Activated CD4-positive, alpha-beta T cell treated with anti-CD3 and anti-CD28 coated beads, Interleukin-2, amount 50 U/mL, for 24 hours (primary cell): ENCODE measurements around the gene CMIP.

ENCODE experiments used
- DNase-seq, 2 donors: peaks; one replicate each; pipeline ENCODE4 v3.0.0-alpha.2; 2020; ENCODE audit warnings: low read depth in 1 of 2, low spot score in 1 of 2

CMIP gene

DNA sequence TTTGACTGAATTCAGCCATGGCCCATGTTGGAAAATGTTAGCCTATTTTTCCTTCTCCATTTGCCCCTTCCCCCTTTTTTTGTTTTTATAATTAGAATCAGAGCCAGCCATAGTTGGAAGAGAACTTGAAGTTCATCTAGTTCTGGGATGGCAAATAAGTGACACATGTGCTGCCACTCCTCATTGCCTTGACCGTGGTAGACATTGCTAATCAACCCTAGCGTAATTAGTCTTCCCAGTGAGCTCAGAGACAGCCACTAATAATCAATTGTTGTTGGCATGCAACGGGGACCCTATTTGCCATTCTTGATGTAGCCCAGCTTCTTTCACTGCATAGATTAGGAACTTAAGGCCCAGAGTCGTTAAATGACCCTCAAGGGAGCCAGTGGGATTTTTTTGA lies 16.6 kb downstream of the CMIP start:
- no peak for DNase-seq

DNA sequence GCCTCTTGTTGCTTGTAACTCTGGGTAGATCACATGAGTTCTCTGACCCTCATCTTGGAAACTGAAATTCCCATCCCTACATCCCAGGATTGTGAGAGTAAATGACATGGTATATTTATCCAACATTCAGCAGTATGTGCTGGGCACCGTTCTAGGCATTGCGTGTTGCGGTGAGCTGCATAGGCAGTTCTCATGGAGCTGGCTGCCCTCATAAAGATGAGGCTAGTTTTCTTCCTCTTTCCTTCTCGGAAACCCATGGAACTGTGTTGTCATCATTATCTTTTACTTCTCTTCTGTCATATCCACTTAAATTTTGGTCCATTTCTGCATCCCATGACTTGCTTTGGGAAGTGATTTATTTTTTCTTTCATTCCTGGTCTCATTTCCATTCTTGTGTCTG lies 17.2 kb downstream of the CMIP start:
- no peak for DNase-seq

DNA sequence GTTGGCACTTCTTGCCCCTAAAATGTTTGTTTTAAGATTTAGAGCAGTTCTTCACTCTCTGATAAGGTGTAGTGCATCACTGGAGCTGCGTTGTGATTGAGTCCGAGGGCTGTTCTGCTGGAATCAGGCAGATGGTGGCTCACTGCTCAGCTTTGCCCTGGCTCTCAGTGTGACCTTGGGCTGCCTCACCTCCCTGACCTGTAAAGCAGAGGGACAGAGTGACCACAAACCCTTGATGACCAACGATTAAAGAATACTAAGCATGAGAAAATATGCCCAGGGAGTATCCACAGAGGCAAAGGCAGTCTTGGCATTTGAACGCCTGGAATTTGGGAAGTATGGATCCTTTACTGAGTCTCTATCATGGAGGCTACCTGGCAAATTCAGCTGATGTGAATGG lies 18.1 kb downstream of the CMIP start:
- no peak for DNase-seq

DNA sequence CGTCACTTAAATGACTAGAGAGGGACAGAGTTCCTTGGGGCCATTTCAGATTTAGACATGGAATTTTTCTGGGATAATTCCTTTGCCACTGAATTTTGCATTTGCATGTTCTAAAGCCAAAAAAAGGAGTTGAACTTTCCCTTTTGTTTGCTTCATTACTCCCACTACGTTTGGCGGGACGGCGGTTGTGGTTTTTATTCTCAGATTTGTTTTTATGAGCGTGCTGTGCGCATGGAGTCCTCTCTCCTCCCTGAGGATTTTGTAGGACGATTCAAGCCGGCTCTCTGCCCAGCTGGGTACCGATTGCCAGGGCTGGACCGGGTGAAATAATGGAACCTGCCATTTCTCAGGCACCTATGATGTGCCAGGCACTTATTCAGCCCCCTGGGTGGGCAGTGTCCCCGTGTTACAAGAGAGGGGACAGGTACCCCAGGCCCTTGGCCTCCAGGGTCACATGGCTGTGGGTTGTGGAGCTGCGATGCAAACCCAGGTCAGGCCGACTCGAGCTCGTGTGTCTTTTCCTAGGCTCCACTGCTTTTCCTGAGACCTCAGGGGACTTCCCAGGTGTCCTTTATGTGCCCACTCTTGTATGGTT lies 18.8 kb downstream of the CMIP start:
- no peak for DNase-seq

DNA sequence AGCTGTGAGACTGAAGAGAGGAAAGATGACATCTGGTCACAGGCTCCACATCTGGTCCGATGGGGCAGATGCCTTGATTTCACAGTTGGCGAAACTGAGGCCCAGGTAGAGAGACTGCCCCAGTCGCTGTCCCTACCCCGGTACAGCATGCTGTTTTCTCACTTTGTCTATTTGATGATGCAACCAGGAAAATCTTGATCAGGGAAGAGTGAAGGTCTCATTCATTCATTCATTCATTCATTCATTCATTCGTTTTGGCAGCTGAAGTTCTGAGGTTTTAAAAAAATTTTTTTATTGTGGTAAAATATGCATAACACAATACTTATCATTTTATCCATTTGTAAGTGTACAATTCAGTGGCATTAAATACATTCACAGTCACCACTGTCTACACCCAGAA lies 19.7 kb downstream of the CMIP start:
- no peak for DNase-seq

DNA sequence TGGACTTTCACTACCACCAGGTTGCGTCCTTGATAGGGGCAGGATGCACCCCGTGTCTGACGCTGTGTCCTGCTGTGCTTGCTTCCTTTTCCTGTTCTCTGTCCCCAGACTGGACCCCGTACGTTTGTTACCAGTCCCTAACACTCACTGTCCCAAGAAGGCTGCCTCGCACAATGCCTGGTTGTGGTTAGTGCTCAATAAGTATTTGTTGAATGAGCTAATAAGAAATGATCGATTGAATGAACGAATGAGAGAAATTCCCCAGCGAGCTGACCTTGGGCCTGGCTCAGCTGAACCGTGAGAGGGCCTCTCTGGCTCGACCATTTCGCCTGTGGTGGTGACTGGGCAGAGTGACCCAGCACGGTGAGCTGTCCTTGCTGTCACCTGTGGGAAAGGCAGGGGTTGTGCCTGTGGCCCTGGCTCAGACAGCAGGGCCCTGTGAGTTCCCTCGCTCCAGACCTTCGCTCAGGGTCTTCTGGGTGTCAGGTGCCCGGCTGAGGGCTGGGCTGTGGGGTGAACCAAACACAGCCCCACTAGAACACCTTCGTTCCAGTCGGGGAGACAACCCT lies 20.9 kb downstream of the CMIP start:
- no peak for DNase-seq

DNA sequence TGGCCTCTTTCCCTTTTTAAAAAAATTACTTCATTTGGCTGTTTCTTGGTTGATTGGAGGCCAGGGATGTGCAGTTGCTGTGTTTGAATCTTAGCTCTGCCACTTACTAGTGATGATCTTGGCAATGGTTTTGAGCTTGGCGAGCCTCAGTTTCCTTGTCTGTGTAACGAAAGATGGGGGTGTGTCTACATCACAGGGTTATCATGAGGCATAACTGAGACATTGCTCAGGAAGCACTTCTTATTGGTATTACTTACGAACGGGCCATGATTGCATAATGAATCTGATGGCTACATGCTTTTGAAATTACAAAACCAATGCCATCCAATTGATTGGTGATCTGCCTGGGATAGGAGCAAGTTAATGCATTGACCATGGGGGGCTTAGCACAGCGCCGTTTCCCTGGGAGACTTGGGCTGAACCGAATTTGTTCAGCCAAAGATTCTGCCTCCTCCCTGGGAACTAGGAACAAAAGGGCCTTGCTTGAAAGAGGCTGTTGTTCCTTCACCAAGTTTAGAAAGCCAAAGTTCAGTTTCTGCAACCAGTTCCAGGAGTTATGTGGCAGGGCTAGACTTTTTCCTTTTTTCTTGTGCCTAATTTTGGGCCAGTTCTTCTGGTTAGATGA lies 21.9 kb downstream of the CMIP start:
- DNase-seq: no peak

DNA sequence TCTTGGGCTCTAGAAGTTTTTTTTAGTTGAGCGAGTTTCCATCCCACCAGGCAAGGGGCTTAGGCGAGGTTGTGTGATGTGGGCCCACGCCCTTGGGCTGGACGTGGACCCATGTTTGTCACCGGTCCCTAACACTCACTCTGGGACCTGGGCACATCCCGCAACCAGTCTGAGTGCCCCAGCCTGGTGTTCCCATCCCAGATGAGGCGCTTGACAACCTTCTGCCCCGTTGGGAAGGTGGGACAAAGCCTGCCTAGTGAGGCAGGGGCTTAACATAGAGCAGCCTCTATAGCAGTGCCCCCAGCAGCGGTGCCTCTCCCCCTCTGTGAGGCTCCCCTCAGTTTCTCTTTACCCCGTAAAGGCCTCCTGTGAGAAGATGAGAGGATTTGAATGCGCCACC lies 22.5 kb downstream of the CMIP start:
- no peak for DNase-seq

DNA sequence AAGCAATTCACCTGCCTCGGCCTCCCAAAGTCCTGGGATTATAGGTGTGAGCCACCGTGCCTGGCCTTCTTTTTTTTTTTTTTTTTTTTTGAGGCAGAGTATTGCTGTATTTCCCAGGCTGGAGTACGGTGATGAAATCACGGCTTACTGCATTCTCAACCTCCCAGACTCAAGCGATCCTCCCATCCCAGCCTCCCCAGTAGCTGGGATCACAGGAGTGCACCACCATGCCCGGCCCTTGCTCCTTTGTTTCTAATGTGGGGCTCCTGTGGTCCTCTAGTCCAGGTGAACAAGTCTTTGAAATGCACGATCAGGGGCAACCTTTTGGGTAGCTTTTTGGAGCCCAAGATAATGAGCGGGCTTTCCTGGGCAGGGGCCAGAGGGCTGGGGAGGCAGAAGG lies 23.2 kb downstream of the CMIP start:
- DNase-seq: no peak

DNA sequence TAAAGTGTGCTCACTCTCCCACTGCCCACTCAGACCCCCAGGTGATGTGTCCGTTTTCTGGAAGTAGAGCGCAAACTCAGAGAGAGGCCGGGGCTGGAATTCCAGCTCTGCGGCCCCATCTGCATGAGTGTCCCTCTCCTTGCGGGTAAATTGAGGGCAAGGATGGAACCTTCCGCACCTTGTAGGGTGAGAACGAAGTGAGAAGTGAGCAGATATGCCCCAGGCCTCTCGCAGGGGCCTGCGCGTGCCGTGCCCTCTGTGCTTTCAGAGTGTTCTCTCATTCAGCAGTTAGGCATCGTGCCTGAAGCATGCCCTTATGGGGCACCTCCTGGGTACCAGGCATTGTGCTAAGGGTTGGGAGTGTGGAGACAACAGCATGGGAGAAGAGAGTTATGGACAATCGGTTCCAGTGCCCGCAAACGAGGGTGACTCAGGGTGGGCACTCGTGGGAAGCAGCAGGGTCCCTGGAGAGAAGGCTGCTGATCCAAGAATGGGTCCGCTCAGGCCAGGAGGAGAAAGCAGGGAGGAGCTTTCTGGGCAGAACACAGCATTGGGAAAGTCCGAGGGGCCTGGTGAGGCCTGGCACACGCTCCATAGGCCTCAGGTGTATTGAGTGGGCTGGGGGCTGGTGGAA lies 23.8 kb downstream of the CMIP start:
- DNase-seq: no peak

DNA sequence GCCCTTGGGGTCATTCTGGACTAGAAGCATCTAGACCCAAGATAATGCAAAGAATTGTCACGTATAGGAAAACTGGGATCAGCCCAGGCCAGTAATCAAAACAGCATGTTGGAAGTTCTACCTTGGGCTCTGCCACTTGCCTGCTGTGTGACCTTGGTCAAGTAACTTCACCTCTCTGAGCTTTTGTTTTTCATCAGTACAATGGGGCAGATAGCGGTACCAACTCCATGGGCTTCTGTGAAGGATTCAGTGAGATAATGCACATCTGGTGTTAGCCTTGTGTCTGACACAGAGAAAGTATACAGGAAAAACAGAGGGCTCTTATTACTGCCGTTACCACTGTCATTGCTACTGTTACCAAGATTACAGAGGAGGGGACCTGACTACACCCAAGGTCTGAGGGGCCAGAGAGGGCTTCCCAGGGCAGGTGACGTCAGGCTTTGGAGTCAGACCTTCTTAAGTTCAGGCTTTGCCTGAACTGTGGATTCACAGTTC lies 24.6 kb downstream of the CMIP start:
- DNase-seq: no peak

DNA sequence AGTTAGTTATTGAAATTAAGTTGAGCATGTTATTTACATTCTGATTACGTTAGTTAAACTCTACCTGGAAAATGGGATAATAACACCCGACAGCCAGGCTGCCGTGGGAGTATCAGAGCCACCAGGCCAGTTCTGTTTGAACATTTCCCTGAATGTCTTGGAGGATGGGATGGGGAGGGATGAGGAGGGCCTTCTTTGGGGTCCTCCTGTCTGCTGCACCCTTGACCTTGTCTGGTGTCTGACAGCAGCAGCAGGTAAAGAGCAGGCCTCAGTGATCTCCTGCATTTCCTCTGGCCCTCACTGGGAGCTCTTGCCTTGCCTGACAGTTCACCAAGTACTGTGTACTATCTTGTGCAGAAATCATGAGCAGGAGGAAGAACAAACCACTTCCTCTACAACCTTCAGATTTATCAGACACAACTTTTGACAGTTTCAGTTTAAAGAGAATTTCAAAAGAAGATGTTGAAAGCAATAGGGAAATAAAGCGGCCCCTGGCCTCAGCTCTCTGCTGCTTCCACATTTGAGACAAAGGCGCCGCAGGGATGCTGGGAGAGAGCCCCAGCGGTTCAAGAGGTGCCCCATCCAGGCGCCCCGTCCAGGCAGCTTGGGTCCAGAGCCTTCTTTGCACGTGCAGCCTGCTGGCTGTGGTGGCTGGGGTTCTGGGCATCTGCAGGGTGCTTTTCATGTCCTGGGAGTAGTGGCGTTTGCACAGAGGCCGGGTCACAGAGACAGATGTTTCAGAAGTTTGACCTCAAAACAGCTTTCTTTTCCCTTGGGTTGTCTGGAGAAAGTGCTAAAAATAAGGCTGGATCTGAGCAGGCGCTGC lies 25.3 kb downstream of the CMIP start:
- DNase-seq: no peak

DNA sequence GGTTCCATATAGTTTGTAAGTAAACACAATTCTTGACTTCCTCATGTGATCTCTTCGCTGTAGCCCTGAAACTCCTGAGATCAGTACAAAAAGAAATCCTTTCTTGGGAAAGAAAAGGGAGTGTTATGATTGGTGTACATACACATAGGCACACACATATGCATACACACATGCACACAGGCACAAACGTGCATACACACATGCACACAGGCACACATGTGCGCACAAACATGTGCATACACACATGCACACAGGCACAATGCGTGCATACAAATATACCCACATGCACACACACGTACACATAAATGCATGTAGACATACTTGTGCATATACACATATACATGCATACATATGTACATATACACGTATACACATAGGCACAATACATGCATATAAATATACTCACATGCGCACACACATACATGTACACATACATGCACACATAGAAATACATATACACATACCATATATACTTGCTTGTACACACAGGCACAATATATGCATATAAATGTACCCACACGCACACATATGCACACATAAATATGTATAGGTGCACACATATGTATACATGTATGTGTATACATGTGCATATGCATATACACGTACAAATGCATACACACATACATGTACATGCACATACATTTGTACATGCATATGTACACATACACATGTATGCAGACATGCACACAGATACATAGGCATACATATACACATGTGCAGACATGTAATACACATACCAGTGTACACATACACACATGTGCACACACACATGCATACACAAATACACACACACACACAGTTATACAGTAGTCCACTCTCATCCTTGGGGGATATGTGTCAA lies 26.4 kb downstream of the CMIP start:
- DNase-seq: no peak

DNA sequence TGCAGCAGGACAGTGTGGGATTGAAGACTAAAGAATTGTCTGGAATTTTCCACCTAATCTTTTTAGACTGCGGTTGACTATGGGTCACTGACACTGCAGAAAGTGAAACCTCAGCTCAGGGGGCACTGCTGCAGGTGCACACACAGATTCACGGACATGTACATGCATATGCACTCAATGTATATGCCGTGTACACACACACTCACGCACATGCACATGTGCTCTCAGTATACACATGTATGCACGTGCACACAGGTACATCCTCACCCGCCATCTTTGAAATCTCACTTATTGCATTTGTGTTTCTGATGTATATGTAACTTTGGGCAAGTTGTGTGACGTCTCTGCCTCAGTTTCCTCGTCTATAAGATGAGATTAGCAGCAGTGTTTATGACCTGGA lies 27.3 kb downstream of the CMIP start:
- no peak for DNase-seq

DNA sequence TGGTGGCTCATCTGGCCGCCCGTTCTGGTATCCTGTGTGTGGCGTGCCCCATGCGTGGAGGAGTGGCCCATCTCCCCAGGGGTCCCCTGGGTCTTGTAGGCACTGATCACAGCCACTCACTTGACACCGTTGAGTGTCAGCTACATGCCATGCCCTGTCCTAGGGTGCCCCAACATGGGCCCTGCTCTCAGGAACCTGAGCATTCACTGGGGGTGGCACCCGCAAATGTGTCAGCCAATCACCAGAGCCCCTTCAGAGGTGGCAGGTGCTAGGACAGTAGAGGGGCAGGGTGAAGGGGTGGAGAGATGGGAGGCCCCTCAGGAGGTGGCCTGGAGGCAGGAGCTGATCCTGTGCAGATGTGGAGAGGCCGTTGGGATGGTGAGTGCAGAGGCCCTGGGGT lies 27.8 kb downstream of the CMIP start:
- no peak for DNase-seq

DNA sequence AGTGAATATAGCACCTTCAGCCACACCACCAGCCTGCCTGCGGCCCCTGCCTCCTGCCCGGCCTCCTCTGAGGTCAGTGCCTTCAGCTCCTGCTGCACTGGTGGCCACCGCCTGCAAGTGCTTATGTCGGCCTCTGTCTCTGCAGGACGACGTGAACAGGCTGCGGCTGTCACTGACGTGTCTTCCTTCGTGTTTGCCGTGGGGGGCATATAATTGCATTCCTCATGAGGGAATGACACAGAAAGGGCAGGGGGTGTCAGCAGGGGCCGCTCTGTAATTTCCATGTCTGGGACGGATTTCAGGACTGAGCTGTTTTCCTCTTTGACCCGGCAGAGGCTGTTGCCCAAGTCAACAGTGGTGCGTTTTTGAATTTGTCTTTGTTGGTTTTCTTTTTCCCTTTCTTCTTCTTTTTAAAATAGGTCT lies 28.5 kb downstream of the CMIP start:
- DNase-seq: no peak

DNA sequence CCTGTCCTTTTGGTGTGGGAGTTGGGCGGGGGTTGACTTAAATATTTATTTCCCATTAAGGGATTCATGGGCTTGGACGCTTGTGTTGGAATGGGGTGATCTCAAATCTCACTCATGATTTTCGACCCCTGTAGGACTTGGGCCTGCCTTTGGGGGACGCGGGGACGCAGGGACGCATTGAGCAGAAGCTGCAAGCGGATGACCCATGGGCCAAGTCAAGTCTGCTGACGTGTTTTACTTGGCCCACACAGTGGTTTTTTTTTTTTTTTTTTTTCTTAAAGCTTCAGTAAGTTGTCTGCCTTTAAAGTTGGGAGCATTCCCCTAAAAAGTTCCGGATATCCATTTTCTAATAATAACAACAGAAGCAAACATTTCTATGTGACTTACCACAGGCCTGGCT lies 28.9 kb downstream of the CMIP start:
- DNase-seq: no peak

DNA sequence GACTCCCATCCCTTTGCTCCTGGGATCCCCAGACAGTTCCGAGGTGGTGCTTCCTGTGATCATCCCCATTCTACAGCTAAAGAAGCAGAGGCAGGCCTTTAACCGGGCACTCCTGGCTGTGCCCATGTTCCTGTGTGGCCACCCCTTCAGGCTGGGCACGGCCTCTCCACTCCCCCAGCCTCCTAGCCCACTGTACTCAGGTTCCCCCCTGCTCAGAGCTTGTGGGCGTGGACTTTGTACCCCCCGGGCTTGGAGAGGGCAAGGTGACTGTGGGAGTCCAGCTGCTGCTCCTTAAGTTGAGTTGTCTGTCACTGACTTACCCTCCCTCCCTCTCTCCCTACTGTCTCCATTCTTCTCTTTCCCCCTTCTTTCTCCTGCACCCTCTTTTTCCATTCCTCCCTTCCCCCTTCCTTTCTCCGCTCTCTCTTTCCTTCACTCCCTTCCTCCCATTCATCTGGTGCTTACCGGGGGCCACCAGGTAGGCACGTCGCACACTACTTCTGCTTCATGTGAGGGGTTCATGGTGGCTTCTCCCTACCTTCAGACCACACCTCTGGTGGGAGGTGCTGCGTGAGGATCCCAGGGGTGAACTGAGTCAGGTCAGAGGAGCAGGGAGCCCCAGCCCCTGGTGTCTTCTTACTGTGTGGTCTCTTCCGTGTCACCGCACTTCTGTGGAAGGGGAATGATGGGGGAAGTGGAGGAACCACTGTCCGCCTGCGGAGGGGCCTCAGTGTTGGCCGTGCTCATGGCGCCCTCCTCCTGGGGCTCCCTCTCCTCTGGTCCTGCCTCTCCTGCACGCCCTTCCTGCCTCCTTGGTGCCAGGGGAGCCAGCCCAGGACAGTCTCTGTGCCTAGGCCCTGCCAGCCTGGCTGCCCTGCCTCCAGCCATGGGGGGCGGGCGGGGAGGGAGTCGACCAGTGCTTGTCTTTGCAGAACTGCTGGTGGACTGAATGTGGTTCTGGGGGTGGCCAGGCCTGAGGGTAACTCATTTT lies 29.7 kb downstream of the CMIP start:
- DNase-seq: no peak
